ENCODE measurements around the gene TBCC. TPM values are rescaled to one million over a fixed set of nuclear protein-coding genes. Genes with fewer than 3 reads are reported as not detected.

Gene TBCC
- total and polyA plus RNA-seq, 11 donors = 10.4 to 21.7 (median 16.9) TPM

DNA sequence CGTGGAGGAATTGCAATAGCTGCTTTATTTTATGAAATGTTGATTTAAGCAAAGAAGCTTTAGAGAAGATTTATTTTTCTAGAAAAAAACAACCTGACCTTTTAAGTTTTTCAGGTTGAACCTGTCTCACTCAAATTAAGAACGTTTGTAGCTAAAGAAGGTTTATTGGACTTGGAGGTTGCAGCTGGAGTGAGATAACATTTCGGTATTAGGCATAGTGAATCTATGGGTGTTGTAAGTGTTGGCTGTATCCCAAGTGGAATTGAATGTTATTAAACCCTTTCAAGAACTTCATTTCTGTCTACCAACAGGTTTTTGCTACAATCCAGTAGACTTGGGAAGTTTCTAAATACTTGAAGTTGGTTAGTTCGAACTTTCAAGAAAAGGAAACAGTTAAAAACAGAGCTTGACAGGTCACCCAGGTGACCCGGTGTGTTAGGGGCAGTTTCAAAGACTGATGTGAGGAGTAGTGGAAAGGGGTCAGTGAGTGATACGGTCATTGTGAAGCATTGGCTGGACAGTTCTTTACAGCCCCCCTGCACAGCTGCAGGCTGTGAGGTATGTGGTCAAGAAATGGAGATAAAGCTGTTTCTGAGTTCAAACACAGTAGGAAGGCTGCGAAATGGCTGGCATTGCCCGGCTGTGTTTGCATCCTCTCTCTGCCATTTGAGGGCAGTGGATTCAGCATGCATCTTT, 2.4 kb upstream of the TBCC start:
- Histone ChIP-seq H3K4me1 (peaks cover 0 to 37% (median 24%) of the 10 kb centered on the region in 12 donors), H3K27ac (peak overlapping the region in 4 of 12 donors; percentile 11 to 97 (median 90)), H3K27me3 (no peaks in the 10 kb centered on the region), H3K9me3 (no peaks in the 10 kb centered on the region), H3K36me3 (peaks cover 0 to 3% (median 0%) of the 10 kb centered on the region in 9 donors), H3K4me3 (peak overlapping the region in 6 of 12 donors; percentile 75 to 99 (median 90))
- TF ChIP-seq, protein P1, sequence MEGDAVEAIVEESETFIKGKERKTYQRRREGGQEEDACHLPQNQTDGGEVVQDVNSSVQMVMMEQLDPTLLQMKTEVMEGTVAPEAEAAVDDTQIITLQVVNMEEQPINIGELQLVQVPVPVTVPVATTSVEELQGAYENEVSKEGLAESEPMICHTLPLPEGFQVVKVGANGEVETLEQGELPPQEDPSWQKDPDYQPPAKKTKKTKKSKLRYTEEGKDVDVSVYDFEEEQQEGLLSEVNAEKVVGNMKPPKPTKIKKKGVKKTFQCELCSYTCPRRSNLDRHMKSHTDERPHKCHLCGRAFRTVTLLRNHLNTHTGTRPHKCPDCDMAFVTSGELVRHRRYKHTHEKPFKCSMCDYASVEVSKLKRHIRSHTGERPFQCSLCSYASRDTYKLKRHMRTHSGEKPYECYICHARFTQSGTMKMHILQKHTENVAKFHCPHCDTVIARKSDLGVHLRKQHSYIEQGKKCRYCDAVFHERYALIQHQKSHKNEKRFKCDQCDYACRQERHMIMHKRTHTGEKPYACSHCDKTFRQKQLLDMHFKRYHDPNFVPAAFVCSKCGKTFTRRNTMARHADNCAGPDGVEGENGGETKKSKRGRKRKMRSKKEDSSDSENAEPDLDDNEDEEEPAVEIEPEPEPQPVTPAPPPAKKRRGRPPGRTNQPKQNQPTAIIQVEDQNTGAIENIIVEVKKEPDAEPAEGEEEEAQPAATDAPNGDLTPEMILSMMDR (IDR thresholded peaks at IDR 0.05) = no peak
- no peak for TF ChIP-seq POLR2A (IDR thresholded peaks at IDR 0.05)
- intact Hi-C loops (cut with DNase I) = loop anchor here in 5 of 10 donors (5.0 kb wide), 2 partner anchors 34 to 129 kb away; partner anchors contain the start of genes BICRAL (in 3 of the 5) and RPL7L1 (in 2 of the 5)
- no peak for ATAC-seq
- 65 to 69% (median 68%) methylated on average over 8 of the region's 8 CpGs for WGBS, 4 donors
- no peak for DNase-seq

DNA sequence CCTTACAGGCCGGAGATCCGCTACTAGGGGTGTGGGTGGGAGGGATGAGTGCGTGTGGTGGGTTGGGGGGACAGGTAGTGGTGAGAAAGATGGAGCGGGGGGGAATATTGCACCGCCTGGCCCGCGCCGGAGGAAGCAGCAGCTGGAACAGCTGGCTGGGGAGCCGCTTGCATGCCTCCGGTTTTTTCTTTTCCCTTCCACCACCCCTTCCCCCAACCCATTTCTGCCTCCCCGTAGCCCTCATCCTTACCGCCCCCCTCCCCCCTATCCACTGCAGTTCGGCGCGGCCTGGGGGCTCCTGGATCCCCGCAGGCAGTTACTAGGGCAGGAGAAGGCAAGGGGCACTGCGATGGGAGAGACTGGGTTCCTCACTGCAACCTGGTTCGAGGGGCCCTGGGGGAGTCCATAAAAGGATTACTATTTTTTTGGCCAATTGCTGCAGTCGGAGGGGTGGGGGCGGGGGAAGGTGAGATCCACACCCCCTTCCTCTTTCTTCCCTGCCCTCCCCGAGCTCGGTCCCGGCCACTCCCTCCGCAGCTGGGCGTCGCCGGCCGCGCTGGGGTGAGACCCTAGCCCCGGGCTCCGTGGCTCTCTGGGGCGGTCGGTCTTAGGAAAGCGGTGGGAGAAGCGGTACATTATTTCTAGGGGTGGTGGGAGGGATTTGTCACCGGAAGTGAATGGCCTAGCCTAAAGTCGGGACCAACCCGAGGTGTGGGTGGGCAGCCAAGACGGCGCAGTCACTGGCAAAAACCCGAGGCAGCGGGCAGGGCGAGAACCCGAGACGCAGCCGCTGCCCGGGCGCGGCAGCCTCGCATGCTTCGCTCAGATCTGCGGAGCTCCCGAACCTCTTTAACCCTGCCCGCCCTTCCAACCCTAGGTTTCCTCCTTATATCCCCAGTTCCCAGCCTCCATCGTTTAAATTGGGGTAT, 824 bp upstream of the TBCC start:
- peak overlapping the region; percentile 85 to 97 (median 94) for H3K27ac ChIP-seq
- H3K27me3 ChIP-seq = no peaks in the 10 kb centered on the region
- intact Hi-C loops (cut with DNase I) = loop anchor here (1.0 to 5.0 kb wide), 9 partner anchors 20 to 133 kb away; partner anchors contain the start of genes BICRAL (in 9 of the 10) and RPL7L1 (in 4 of the 10)
- peak; percentile 83 to 92 (median 87) for DNase-seq
- peak; percentile 69 to 84 (median 80) for ATAC-seq
- TF ChIP-seq, protein P1 (IDR thresholded peaks at IDR 0.05) = no peak
- TF ChIP-seq POLR2A (IDR thresholded peaks at IDR 0.05) = peak in 1 of 2 donors; percentile 84
- peaks cover 0 to 37% (median 24%) of the 10 kb centered on the region in 12 donors for H3K4me1 ChIP-seq
- peak overlapping the region; percentile 70 to 99 (median 90) for H3K4me3 ChIP-seq
- WGBS, 4 donors = 0 to 2% (median 1%) methylated on average over 32 to 55 of the region's 55 CpGs
- H3K9me3 ChIP-seq = no peaks in the 10 kb centered on the region
- H3K36me3 ChIP-seq = peaks cover 0 to 3% (median 0%) of the 10 kb centered on the region in 9 donors

DNA sequence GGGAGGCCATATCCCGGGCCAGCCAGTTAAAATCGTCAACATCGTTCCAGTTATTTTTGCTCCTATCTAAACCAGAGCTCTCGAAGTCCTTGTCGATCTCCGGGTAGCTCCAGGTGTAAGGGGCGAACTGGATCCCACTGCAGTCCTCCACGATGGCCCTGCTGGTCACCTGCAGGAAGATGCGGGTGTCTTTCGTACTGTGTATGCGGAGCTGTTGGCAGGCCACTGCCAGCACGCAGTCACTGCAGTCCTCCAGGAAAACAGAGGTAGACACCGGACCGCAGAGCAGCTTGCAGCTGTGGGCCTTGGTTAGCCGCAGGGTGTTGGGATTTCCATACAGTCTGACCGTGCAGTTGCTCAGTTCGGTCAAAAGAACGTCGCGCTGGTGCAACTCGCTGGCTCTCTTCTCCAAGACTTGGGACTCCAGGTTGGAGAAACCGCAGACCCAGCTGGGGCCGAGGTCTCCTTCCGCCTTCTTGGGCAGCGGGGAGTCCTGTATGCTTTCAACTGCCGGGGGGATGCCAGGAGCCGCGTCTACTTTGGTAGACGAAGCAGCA, 742 bp downstream of the TBCC start:
- ATAC-seq (no peak), DNase-seq (peak; percentile 18 to 58 (median 29))
- H3K4me3 ChIP-seq = peak overlapping the region; percentile 55 to 99 (median 96)
- H3K4me1 ChIP-seq = peaks cover 0 to 37% (median 24%) of the 10 kb centered on the region in 12 donors
- H3K36me3 ChIP-seq = peaks cover 0 to 3% (median 0%) of the 10 kb centered on the region in 9 donors
- WGBS, 4 donors = 1 to 4% (median 2%) methylated on average over 12 to 29 of the region's 29 CpGs
- H3K27me3 ChIP-seq = no peaks in the 10 kb centered on the region
- intact Hi-C loops (cut with DNase I) = loop anchor here in 5 of 10 donors (5.0 kb wide), 2 partner anchors 37 to 132 kb away; partner anchors contain the start of genes BICRAL (in 3 of the 5) and RPL7L1 (in 2 of the 5)
- no peak for TF ChIP-seq POLR2A (IDR thresholded peaks at IDR 0.05)
- TF ChIP-seq, protein P1 (IDR thresholded peaks at IDR 0.05) = no peak
- no peaks in the 10 kb centered on the region for H3K9me3 ChIP-seq
- H3K27ac ChIP-seq = peak overlapping the region; percentile 77 to 97 (median 92)

Measured in heart left ventricle (tissue), 16 donors.